ENCODE data around the gene PTBP3.

Gene PTBP3

DNA sequence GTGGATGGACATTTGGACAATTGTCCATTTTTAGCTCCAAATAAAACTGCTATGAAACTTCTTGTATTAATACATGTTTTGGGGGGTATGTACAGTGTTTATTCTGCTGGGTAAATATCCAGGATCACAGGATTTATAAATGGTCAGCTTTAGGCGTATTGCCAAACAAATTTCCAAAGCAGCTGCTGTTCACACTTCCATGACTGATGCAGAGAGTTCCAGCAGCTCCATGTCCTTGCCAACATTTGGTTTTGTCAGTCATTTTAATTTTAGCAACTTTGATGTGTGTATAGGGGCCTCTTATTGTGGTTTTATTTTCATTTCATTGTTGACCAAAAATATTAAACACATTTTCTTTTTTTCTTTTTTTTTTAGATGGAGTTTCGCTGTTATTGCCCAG is 148.5 kb downstream of the PTBP3 start:
- H3K27me3 ChIP-seq (ENCODE audit: insufficient read depth, low read length), result peaks cover 4% of the 10 kb centered on the region; the same call in 1 of the 2 replicates
- TF ChIP-seq, protein P1, sequence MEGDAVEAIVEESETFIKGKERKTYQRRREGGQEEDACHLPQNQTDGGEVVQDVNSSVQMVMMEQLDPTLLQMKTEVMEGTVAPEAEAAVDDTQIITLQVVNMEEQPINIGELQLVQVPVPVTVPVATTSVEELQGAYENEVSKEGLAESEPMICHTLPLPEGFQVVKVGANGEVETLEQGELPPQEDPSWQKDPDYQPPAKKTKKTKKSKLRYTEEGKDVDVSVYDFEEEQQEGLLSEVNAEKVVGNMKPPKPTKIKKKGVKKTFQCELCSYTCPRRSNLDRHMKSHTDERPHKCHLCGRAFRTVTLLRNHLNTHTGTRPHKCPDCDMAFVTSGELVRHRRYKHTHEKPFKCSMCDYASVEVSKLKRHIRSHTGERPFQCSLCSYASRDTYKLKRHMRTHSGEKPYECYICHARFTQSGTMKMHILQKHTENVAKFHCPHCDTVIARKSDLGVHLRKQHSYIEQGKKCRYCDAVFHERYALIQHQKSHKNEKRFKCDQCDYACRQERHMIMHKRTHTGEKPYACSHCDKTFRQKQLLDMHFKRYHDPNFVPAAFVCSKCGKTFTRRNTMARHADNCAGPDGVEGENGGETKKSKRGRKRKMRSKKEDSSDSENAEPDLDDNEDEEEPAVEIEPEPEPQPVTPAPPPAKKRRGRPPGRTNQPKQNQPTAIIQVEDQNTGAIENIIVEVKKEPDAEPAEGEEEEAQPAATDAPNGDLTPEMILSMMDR (IDR thresholded peaks at IDR 0.05; ENCODE audit: low read length), result no peak
- TF ChIP-seq EZH2 (IDR thresholded peaks at IDR 0.05; ENCODE audit: borderline replicate concordance, low read length), result no peak
- H3K9me3 ChIP-seq (ENCODE audit: low read length), result no peaks in the 10 kb centered on the region
- no peak overlapping the region for H3K4me2 ChIP-seq (ENCODE audit: low read length)
- peaks cover 10% of the 10 kb centered on the region for H3K4me1 ChIP-seq (ENCODE audit: insufficient read depth, low read length, severe bottlenecking)
- no peak overlapping the region for H3K27ac ChIP-seq (ENCODE audit: low read depth, low read length, poor library complexity, severe bottlenecking)
- no peaks in the 10 kb centered on the region; the same call in 1 of the 2 replicates for H3K36me3 ChIP-seq (ENCODE audit: insufficient read depth, low read length)
- no peak overlapping the region for H2AFZ ChIP-seq (ENCODE audit: low read length)
- no peaks in the 10 kb centered on the region for H3K79me2 ChIP-seq (ENCODE audit: insufficient read depth, low read length)
- H3K4me3 ChIP-seq (ENCODE audit: low read depth, low read length, poor library complexity, severe bottlenecking), result no peak overlapping the region
- no peaks in the 10 kb centered on the region for H4K20me1 ChIP-seq (ENCODE audit: insufficient read depth, low read length)
- H3K9ac ChIP-seq (ENCODE audit: low read length), result no peak overlapping the region
- no peaks in the 10 kb centered on the region for H3K9me2 ChIP-seq (ENCODE audit: low read depth, low read length)
- H3F3A ChIP-seq (ENCODE audit: insufficient read depth, low read length), result no peaks in the 10 kb centered on the region

DNA sequence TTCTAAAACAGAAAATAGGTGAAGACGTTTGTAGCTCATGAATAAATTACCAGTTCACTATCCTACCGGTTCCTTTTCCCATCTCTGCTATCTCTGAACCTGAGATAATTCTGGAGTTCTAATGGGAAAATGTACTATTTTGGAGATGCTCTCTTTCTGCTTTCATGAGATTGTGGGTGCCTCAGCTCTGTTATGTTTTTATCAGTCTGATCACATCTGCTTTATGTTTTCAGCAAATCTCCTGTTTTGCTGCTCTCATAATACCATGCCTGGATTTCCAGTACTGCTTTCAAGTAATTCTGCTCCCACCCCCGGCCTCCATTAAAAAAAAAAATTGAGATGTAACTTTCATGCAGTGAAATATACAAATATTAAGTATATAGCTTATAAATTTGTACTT is 149.2 kb downstream of the PTBP3 start:
- no peaks in the 10 kb centered on the region; the same call in 1 of the 2 replicates for H3K36me3 ChIP-seq (ENCODE audit: insufficient read depth, low read length)
- no peak overlapping the region for H3K4me3 ChIP-seq (ENCODE audit: low read depth, low read length, poor library complexity, severe bottlenecking)
- no peak overlapping the region for H2AFZ ChIP-seq (ENCODE audit: low read length)
- H3K9me3 ChIP-seq (ENCODE audit: low read length), result no peaks in the 10 kb centered on the region
- TF ChIP-seq, protein P1 (IDR thresholded peaks at IDR 0.05; ENCODE audit: low read length), result no peak
- TF ChIP-seq EZH2 (IDR thresholded peaks at IDR 0.05; ENCODE audit: borderline replicate concordance, low read length), result no peak
- H3K9me2 ChIP-seq (ENCODE audit: low read depth, low read length), result no peaks in the 10 kb centered on the region
- peaks cover 11% of the 10 kb centered on the region for H3K4me1 ChIP-seq (ENCODE audit: insufficient read depth, low read length, severe bottlenecking)
- no peaks in the 10 kb centered on the region for H3K79me2 ChIP-seq (ENCODE audit: insufficient read depth, low read length)
- no peak overlapping the region for H3K4me2 ChIP-seq (ENCODE audit: low read length)
- no peak overlapping the region for H3K27ac ChIP-seq (ENCODE audit: low read depth, low read length, poor library complexity, severe bottlenecking)
- no peaks in the 10 kb centered on the region for H4K20me1 ChIP-seq (ENCODE audit: insufficient read depth, low read length)
- H3K9ac ChIP-seq (ENCODE audit: low read length), result no peak overlapping the region
- peaks cover 4% of the 10 kb centered on the region; the same call in 1 of the 2 replicates for H3K27me3 ChIP-seq (ENCODE audit: insufficient read depth, low read length)
- no peaks in the 10 kb centered on the region for H3F3A ChIP-seq (ENCODE audit: insufficient read depth, low read length)

DNA sequence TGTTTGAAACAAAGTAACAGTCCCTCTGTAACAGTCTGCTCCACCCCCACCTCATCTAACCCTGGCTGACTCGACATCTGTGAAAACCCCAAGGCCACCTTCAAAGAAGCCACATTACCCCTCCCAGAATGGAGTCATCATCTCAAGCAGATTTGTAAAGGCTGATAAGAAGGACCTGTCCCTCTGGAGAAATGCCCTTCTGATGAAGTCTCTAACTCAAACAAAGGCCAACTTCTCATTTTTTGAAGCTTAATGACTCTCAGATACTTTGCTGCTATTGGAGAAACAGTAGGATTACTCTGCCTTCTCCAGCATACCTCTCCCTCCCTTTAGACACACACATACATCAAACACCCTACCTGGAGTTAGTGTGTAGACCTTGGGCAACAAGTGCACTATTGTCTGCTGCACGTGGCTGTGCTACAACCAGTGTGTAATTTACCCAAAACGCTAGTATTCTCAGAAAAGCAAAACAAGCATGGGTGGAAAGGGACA is 153.0 kb downstream of the PTBP3 start:
- H3K9me2 ChIP-seq (ENCODE audit: low read depth, low read length), result no peaks in the 10 kb centered on the region
- peaks cover 4% of the 10 kb centered on the region; the same call in 1 of the 2 replicates for H3K27me3 ChIP-seq (ENCODE audit: insufficient read depth, low read length)
- no peak overlapping the region for H3K9ac ChIP-seq (ENCODE audit: low read length)
- H3K4me2 ChIP-seq (ENCODE audit: low read length), result no peak overlapping the region
- no peaks in the 10 kb centered on the region for H4K20me1 ChIP-seq (ENCODE audit: insufficient read depth, low read length)
- H3K4me1 ChIP-seq (ENCODE audit: insufficient read depth, low read length, severe bottlenecking), result peaks cover 14% of the 10 kb centered on the region
- H3K4me3 ChIP-seq (ENCODE audit: low read depth, low read length, poor library complexity, severe bottlenecking), result no peak overlapping the region
- H3F3A ChIP-seq (ENCODE audit: insufficient read depth, low read length), result no peaks in the 10 kb centered on the region
- H2AFZ ChIP-seq (ENCODE audit: low read length), result no peak overlapping the region
- no peak for TF ChIP-seq EZH2 (IDR thresholded peaks at IDR 0.05; ENCODE audit: borderline replicate concordance, low read length)
- H3K9me3 ChIP-seq (ENCODE audit: low read length), result no peaks in the 10 kb centered on the region
- H3K27ac ChIP-seq (ENCODE audit: low read depth, low read length, poor library complexity, severe bottlenecking), result no peak overlapping the region
- no peaks in the 10 kb centered on the region; the same call in 1 of the 2 replicates for H3K36me3 ChIP-seq (ENCODE audit: insufficient read depth, low read length)
- no peaks in the 10 kb centered on the region for H3K79me2 ChIP-seq (ENCODE audit: insufficient read depth, low read length)

DNA sequence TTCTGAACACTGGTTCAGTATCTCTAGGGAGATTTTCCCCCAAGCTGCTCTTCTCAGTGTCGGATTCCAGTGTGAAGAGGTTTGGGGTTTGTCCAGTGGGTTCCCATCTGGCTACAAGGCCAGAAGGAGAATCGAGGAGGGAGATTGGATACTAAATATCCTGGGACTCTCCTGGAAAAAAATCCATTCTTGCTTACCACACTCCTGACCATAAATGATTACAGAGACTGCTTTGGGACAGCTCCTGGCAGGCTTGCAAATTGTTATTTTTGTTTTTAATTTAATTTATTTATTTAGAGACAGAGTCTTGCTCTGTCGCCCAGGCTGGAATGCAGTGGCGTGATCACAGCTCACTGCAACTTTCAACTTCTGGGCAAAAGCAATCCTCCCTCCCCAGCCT is 153.6 kb downstream of the PTBP3 start:
- no peaks in the 10 kb centered on the region for H3K9me3 ChIP-seq (ENCODE audit: low read length)
- peaks cover 17% of the 10 kb centered on the region for H3K4me1 ChIP-seq (ENCODE audit: insufficient read depth, low read length, severe bottlenecking)

More for the DNA sequence above, 153.6 kb downstream of the PTBP3 start:
- Histone ChIP-seq H2AFZ (ENCODE audit: low read length) (no peak overlapping the region), H3F3A (ENCODE audit: insufficient read depth, low read length) (no peaks in the 10 kb centered on the region), H3K9ac (ENCODE audit: low read length) (no peak overlapping the region), H3K27ac (ENCODE audit: low read depth, low read length, poor library complexity, severe bottlenecking) (no peak overlapping the region), H4K20me1 (ENCODE audit: insufficient read depth, low read length) (no peaks in the 10 kb centered on the region), H3K4me2 (ENCODE audit: low read length) (no peak overlapping the region), H3K36me3 (ENCODE audit: insufficient read depth, low read length) (no peaks in the 10 kb centered on the region; the same call in 1 of the 2 replicates), H3K79me2 (ENCODE audit: insufficient read depth, low read length) (no peaks in the 10 kb centered on the region), H3K9me2 (ENCODE audit: low read depth, low read length) (no peaks in the 10 kb centered on the region), H3K4me3 (ENCODE audit: low read depth, low read length, poor library complexity, severe bottlenecking) (no peak overlapping the region), H3K27me3 (ENCODE audit: insufficient read depth, low read length) (peaks cover 4% of the 10 kb centered on the region; the same call in 1 of the 2 replicates)
- TF ChIP-seq EZH2 (IDR thresholded peaks at IDR 0.05; ENCODE audit: borderline replicate concordance, low read length), result no peak
- TF ChIP-seq, protein P1 (IDR thresholded peaks at IDR 0.05; ENCODE audit: low read length), result no peak
